WTC11 (cell line): ENCODE results near the gene CCDC112. TPM values are rescaled to one million over a fixed set of nuclear protein-coding genes. Genes with fewer than 3 reads are reported as not detected.

ENCODE experiments used
- ATAC-seq: fragments of 200-7000 bp; cut with Tn5 transposase; 2 replicates; pipeline ENCODE4 v1.10.0; 2021; ENCODE audit warnings: mild to moderate bottlenecking, moderate library complexity
- CTCF ChIA-PET: fragments of 300-600 bp; sonication (Branson Sonifier 250); formaldehyde crosslinking; loops from one replicate; lab custom pipeline; 2021; ENCODE audit warnings: antibody characterized with exemption; lab: Charles Lee
- POLR2A ChIA-PET: fragments of 350-600 bp; sonication (Branson Sonifier 250); formaldehyde crosslinking; loops from one replicate; lab custom pipeline; 2021; ENCODE audit warnings: antibody characterized with exemption; lab: Charles Lee
- DNase-seq: peaks from one replicate; pipeline ENCODE4 v3.0.0; 2021; ENCODE audit warnings: low spot score
- H3K27ac Mint-ChIP-seq: 2 replicates; pipeline ENCODE4 v1.8.0; 2021; ENCODE audit warnings: mixed read lengths
- H3K27me3 Mint-ChIP-seq: 2 replicates; pipeline ENCODE4 v1.8.0; 2021; ENCODE audit warnings: low read depth, mild to moderate bottlenecking, moderate library complexity, mixed read lengths
- H3K36me3 Mint-ChIP-seq: 2 replicates; pipeline ENCODE4 v1.8.0; 2021; ENCODE audit warnings: mixed read lengths
- H3K4me1 Mint-ChIP-seq: 2 replicates; pipeline ENCODE4 v1.8.0; 2022; ENCODE audit warnings: mixed read lengths
- H3K4me3 Mint-ChIP-seq: 2 replicates; pipeline ENCODE4 v1.8.0; 2021; ENCODE audit warnings: mild to moderate bottlenecking, moderate library complexity, mixed read lengths
- H3K9me3 Mint-ChIP-seq: 2 replicates; pipeline ENCODE4 v1.8.0; 2021; ENCODE audit warnings: mixed read lengths
- ATF1 ChIP-seq: sonication (generic); formaldehyde crosslinking; IDR thresholded peaks from 2 replicates; pipeline ENCODE4 v1.8.1; 2023; ENCODE audit warnings: mild to moderate bottlenecking, moderate library complexity, missing genetic modification reagents
- CREB1 ChIP-seq: sonication (generic); formaldehyde crosslinking; IDR thresholded peaks from 2 replicates; pipeline ENCODE4 v1.8.0; 2023; ENCODE audit warnings: mild to moderate bottlenecking, missing genetic modification reagents
- CREM ChIP-seq: sonication (generic); formaldehyde crosslinking; IDR thresholded peaks from 2 replicates; pipeline ENCODE4 v1.8.1; 2022; ENCODE audit warnings: mild to moderate bottlenecking, missing genetic modification reagents, moderate library complexity
- ETV6 ChIP-seq: sonication (generic); formaldehyde crosslinking; IDR thresholded peaks from 2 replicates; pipeline ENCODE4 v1.8.1; 2022; ENCODE audit warnings: mild to moderate bottlenecking, missing genetic modification reagents
- FOXJ3 ChIP-seq: sonication (generic); formaldehyde crosslinking; IDR thresholded peaks from 2 replicates; pipeline ENCODE4 v1.9.0; 2021; ENCODE audit warnings: missing genetic modification reagents, mild to moderate bottlenecking, borderline replicate concordance
- FOXK1 ChIP-seq: sonication (generic); formaldehyde crosslinking; IDR thresholded peaks from 2 replicates; pipeline ENCODE4 v1.8.0; 2022; ENCODE audit warnings: mild to moderate bottlenecking, moderate library complexity, missing genetic modification reagents
- GTF2I ChIP-seq: fragments of 250-450 bp; sonication (Bioruptor Pico); conservative IDR thresholded peaks from 2 replicates; pipeline ENCODE4 v1.4.0; 2021; ENCODE audit warnings: mild to moderate bottlenecking
- KAT7 ChIP-seq: sonication (generic); formaldehyde crosslinking; IDR thresholded peaks from 2 replicates; pipeline ENCODE4 v1.8.1; 2023; ENCODE audit warnings: missing genetic modification reagents, mild to moderate bottlenecking, borderline replicate concordance
- NR1H2 ChIP-seq: sonication (generic); formaldehyde crosslinking; IDR thresholded peaks from 2 replicates; pipeline ENCODE4 v1.9.0; 2021; ENCODE audit warnings: mild to moderate bottlenecking, moderate library complexity, missing genetic modification reagents
- NR2C2 ChIP-seq: sonication (generic); formaldehyde crosslinking; IDR thresholded peaks from 2 replicates; pipeline ENCODE4 v1.8.0; 2022; ENCODE audit warnings: mild to moderate bottlenecking, missing genetic modification reagents
- OVOL2 ChIP-seq: fragments of 250-450 bp; sonication (Bioruptor Pico); IDR thresholded peaks from 2 replicates; pipeline ENCODE4 v1.9.0; 2021; ENCODE audit warnings: mild to moderate bottlenecking, borderline replicate concordance
- SMAD3 ChIP-seq: sonication (generic); formaldehyde crosslinking; IDR thresholded peaks from 2 replicates; pipeline ENCODE4 v1.8.0; 2022; ENCODE audit warnings: missing genetic modification reagents, mild to moderate bottlenecking, borderline replicate concordance
- SP1 ChIP-seq: sonication (generic); formaldehyde crosslinking; conservative IDR thresholded peaks from 2 replicates; pipeline ENCODE4 v1.8.1; 2022; ENCODE audit warnings: missing genetic modification reagents
- TCF7 ChIP-seq: sonication (generic); formaldehyde crosslinking; IDR thresholded peaks from 2 replicates; pipeline ENCODE4 v1.8.0; 2022; ENCODE audit warnings: mild to moderate bottlenecking, low read depth, missing genetic modification reagents, moderate library complexity
- TEAD1 ChIP-seq: sonication (generic); formaldehyde crosslinking; IDR thresholded peaks from 2 replicates; pipeline ENCODE4 v1.8.0; 2022; ENCODE audit warnings: mild to moderate bottlenecking, missing genetic modification reagents
- ZNF396 ChIP-seq: fragments of 250-450 bp; sonication (Bioruptor Pico); IDR thresholded peaks from 2 replicates; pipeline ENCODE4 v1.8.0; 2021; ENCODE audit warnings: mild to moderate bottlenecking, moderate library complexity, borderline replicate concordance
- ZNF416 ChIP-seq: fragments of 250-450 bp; sonication (Bioruptor Pico); IDR thresholded peaks from 2 replicates; pipeline ENCODE4 v1.9.0; 2021; ENCODE audit warnings: mild to moderate bottlenecking, inconsistent platforms
- ZNF423 ChIP-seq: fragments of 250-450 bp; sonication (Bioruptor Pico); IDR thresholded peaks from 2 replicates; pipeline ENCODE4 v2.1.2; 2022; ENCODE audit warnings: mild to moderate bottlenecking, moderate library complexity
- total RNA-seq: library from RNA; stranded (reverse); gene quantifications from 3 replicates; pipeline ENCODE4 v1.2.3, GENCODE V29; 2021
- TF ChIP-seq, protein P1 (sequence below): fragments of 250-450 bp; sonication (Bioruptor Pico); IDR thresholded peaks from 2 replicates; pipeline ENCODE4 v1.9.0; 2021; ENCODE audit warnings: mild to moderate bottlenecking, borderline replicate concordance
- TF ChIP-seq, protein P2 (sequence below): sonication (generic); formaldehyde crosslinking; IDR thresholded peaks from 2 replicates; pipeline ENCODE4 v1.8.1; 2023; ENCODE audit warnings: mild to moderate bottlenecking, missing genetic modification reagents, moderate library complexity
- TF ChIP-seq, protein P3 (sequence below): sonication (generic); formaldehyde crosslinking; IDR thresholded peaks from 2 replicates; pipeline ENCODE4 v1.8.0; 2022; ENCODE audit warnings: mild to moderate bottlenecking, missing genetic modification reagents
- TF ChIP-seq, protein P4 (sequence below): sonication (generic); formaldehyde crosslinking; IDR thresholded peaks from 2 replicates; pipeline ENCODE4 v1.8.1; 2022; ENCODE audit warnings: mild to moderate bottlenecking, missing genetic modification reagents, moderate library complexity, borderline replicate concordance
- TF ChIP-seq, protein P5 (sequence below): sonication (generic); formaldehyde crosslinking; IDR thresholded peaks from 2 replicates; pipeline ENCODE4 v1.8.0; 2023; ENCODE audit warnings: missing genetic modification reagents, mild to moderate bottlenecking, borderline replicate concordance

The CCDC112 gene
- total RNA-seq, 1 experiment from 2014 or later, result 12.2 TPM

DNA sequence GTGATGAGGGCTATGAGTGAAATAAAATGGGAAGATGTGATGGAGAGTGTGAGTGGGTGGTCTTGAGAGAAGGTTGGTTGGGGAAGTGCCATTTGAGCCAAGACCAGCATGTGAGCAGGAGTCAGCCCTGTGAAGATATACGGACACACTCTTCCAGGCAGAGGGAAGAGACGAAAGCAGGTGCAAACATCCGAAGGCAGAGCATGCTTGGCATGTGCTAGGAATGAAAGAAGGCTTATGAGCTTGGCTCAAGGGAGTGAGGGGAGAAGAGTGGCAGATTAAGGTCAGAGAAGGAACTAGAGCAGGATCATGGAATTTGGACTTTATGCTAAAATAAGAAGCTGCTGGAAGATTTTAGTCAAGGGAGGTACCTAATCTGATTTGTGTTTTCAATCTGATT is 23.6 kb upstream of the CCDC112 start (continued):
- TF ChIP-seq, protein P1, sequence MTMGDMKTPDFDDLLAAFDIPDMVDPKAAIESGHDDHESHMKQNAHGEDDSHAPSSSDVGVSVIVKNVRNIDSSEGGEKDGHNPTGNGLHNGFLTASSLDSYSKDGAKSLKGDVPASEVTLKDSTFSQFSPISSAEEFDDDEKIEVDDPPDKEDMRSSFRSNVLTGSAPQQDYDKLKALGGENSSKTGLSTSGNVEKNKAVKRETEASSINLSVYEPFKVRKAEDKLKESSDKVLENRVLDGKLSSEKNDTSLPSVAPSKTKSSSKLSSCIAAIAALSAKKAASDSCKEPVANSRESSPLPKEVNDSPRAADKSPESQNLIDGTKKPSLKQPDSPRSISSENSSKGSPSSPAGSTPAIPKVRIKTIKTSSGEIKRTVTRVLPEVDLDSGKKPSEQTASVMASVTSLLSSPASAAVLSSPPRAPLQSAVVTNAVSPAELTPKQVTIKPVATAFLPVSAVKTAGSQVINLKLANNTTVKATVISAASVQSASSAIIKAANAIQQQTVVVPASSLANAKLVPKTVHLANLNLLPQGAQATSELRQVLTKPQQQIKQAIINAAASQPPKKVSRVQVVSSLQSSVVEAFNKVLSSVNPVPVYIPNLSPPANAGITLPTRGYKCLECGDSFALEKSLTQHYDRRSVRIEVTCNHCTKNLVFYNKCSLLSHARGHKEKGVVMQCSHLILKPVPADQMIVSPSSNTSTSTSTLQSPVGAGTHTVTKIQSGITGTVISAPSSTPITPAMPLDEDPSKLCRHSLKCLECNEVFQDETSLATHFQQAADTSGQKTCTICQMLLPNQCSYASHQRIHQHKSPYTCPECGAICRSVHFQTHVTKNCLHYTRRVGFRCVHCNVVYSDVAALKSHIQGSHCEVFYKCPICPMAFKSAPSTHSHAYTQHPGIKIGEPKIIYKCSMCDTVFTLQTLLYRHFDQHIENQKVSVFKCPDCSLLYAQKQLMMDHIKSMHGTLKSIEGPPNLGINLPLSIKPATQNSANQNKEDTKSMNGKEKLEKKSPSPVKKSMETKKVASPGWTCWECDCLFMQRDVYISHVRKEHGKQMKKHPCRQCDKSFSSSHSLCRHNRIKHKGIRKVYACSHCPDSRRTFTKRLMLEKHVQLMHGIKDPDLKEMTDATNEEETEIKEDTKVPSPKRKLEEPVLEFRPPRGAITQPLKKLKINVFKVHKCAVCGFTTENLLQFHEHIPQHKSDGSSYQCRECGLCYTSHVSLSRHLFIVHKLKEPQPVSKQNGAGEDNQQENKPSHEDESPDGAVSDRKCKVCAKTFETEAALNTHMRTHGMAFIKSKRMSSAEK, result no peak
- TF ChIP-seq, protein P2, sequence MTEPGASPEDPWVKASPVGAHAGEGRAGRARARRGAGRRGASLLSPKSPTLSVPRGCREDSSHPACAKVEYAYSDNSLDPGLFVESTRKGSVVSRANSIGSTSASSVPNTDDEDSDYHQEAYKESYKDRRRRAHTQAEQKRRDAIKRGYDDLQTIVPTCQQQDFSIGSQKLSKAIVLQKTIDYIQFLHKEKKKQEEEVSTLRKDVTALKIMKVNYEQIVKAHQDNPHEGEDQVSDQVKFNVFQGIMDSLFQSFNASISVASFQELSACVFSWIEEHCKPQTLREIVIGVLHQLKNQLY, result no peak
- no peak for TF ChIP-seq FOXK1 (CRISPR knock-in tag)
- no peak for TF ChIP-seq ATF1 (CRISPR knock-in tag)
- TF ChIP-seq NR1H2 (CRISPR knock-in tag), result no peak
- no peak for TF ChIP-seq TCF7

DNA sequence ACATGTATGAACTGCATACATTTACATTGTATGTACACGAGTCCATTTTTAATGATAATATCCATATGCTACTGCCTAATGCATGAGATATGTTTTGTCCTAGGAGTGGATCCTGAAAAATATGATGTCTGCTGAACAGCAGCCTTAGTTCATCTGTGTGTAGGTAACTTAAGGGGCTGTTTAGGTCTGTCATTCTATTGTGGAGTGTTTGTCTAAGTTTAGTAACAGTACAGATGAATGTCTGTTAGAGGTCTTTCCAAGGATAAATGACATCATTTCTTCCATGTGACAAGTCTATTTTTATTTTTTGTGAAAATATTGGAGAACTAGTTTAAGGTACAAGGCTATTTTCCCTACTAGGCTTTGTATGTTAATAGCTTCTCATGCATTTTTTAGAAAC is 22.6 kb upstream of the CCDC112 start:
- H3K36me3 Mint-ChIP-seq, result 0 out of 2 replicates have a peak, but pooled peaks cover 7% of the 10 kb centered on the region
- H3K27me3 Mint-ChIP-seq, result no peaks in the 10 kb centered on the region
- ChIA-PET POLR2A (no interaction called here), CTCF (no interaction called here)
- H3K27ac Mint-ChIP-seq, result no peak overlapping the region
- no peak for DNase-seq
- H3K9me3 Mint-ChIP-seq, result peaks cover 9% of the 10 kb centered on the region
- no peak overlapping the region for H3K4me3 Mint-ChIP-seq
- no peak for TF ChIP-seq ETV6
- TF ChIP-seq SP1 (CRISPR knock-in tag), result no peak
- TF ChIP-seq CREM (CRISPR knock-in tag), result no peak
- no peak for TF ChIP-seq TEAD1 (CRISPR knock-in tag)
- no peak for TF ChIP-seq ZNF423
- TF ChIP-seq, all 79 proteins: peak for 0
- peaks cover 11% of the 10 kb centered on the region for H3K4me1 Mint-ChIP-seq
- ATAC-seq, result no peak

DNA sequence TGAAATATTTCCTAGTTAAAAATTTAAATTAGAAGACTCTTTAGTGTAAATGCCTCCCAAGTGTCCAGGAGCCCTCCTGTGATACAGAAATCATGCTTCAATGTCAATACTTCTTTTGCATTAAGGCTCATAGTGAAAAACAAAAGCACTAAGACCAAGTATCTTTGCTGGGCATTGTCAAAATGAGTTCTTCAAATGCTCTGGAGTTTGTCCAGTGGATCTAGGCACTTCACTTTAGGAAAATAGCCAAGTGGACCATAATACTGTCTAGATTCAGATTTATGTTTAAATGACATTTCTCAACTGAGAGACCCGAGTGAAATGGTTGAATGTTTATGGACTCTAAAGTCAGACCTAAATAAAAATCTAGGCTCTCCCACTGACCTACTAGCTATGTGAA is 21.3 kb upstream of the CCDC112 start:
- POLR2A ChIA-PET, result no interaction called here
- H3K27ac Mint-ChIP-seq, result no peak overlapping the region
- H3K4me1 Mint-ChIP-seq, result peaks cover 12% of the 10 kb centered on the region
- 0 out of 2 replicates have a peak, but pooled peaks cover 4% of the 10 kb centered on the region for H3K36me3 Mint-ChIP-seq
- peaks cover 5% of the 10 kb centered on the region for H3K9me3 Mint-ChIP-seq
- H3K4me3 Mint-ChIP-seq, result no peak overlapping the region
- DNase-seq, result no peak
- H3K27me3 Mint-ChIP-seq, result no peaks in the 10 kb centered on the region
- CTCF ChIA-PET, result no interaction called here
- no peak for ATAC-seq
- TF ChIP-seq, protein P3, sequence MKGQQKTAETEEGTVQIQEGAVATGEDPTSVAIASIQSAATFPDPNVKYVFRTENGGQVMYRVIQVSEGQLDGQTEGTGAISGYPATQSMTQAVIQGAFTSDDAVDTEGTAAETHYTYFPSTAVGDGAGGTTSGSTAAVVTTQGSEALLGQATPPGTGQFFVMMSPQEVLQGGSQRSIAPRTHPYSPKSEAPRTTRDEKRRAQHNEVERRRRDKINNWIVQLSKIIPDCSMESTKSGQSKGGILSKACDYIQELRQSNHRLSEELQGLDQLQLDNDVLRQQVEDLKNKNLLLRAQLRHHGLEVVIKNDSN (CRISPR knock-in tag), result no peak
- TF ChIP-seq ZNF416, result no peak
- TF ChIP-seq, protein P2, result no peak
- TF ChIP-seq GTF2I, result no peak
- TF ChIP-seq, protein P4, sequence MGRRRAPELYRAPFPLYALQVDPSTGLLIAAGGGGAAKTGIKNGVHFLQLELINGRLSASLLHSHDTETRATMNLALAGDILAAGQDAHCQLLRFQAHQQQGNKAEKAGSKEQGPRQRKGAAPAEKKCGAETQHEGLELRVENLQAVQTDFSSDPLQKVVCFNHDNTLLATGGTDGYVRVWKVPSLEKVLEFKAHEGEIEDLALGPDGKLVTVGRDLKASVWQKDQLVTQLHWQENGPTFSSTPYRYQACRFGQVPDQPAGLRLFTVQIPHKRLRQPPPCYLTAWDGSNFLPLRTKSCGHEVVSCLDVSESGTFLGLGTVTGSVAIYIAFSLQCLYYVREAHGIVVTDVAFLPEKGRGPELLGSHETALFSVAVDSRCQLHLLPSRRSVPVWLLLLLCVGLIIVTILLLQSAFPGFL (CRISPR knock-in tag), result no peak
- no peak for TF ChIP-seq SMAD3
- TF ChIP-seq NR2C2 (CRISPR knock-in tag), result no peak
- TF ChIP-seq KAT7 (CRISPR knock-in tag), result no peak
- TF ChIP-seq OVOL2 (CRISPR knock-in tag), result no peak
- no peak for TF ChIP-seq CREB1
- no peak for TF ChIP-seq ZNF396 (CRISPR knock-in tag)
- TF ChIP-seq ETV6, result no peak
- TF ChIP-seq FOXJ3 (CRISPR knock-in tag), result no peak
- TF ChIP-seq, protein P5, sequence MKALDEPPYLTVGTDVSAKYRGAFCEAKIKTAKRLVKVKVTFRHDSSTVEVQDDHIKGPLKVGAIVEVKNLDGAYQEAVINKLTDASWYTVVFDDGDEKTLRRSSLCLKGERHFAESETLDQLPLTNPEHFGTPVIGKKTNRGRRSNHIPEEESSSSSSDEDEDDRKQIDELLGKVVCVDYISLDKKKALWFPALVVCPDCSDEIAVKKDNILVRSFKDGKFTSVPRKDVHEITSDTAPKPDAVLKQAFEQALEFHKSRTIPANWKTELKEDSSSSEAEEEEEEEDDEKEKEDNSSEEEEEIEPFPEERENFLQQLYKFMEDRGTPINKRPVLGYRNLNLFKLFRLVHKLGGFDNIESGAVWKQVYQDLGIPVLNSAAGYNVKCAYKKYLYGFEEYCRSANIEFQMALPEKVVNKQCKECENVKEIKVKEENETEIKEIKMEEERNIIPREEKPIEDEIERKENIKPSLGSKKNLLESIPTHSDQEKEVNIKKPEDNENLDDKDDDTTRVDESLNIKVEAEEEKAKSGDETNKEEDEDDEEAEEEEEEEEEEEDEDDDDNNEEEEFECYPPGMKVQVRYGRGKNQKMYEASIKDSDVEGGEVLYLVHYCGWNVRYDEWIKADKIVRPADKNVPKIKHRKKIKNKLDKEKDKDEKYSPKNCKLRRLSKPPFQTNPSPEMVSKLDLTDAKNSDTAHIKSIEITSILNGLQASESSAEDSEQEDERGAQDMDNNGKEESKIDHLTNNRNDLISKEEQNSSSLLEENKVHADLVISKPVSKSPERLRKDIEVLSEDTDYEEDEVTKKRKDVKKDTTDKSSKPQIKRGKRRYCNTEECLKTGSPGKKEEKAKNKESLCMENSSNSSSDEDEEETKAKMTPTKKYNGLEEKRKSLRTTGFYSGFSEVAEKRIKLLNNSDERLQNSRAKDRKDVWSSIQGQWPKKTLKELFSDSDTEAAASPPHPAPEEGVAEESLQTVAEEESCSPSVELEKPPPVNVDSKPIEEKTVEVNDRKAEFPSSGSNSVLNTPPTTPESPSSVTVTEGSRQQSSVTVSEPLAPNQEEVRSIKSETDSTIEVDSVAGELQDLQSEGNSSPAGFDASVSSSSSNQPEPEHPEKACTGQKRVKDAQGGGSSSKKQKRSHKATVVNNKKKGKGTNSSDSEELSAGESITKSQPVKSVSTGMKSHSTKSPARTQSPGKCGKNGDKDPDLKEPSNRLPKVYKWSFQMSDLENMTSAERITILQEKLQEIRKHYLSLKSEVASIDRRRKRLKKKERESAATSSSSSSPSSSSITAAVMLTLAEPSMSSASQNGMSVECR (CRISPR knock-in tag), result no peak
